ENCODE measurements around the gene LIX1.

DNA sequence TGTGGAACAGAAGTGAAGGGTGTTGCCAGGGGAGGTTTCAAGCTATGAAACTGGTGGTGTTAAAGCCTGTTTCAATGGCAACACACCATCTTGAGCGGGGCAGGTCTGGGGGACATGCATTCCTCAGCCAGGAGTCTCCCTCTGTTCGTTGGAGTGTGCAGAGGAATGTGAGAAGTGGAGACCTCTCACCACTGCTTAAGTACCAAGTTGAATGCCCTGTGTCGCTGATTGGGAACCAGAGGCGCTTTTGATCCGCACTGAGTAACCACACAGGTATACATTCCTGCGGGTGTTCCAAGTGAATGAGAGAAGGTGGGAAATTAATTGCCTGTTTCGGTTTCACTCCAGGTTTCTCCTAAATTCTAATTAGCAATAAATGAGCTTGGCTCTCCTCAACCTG is 99.4 kb downstream of the LIX1 start:
- TF ChIP-seq, protein P1, sequence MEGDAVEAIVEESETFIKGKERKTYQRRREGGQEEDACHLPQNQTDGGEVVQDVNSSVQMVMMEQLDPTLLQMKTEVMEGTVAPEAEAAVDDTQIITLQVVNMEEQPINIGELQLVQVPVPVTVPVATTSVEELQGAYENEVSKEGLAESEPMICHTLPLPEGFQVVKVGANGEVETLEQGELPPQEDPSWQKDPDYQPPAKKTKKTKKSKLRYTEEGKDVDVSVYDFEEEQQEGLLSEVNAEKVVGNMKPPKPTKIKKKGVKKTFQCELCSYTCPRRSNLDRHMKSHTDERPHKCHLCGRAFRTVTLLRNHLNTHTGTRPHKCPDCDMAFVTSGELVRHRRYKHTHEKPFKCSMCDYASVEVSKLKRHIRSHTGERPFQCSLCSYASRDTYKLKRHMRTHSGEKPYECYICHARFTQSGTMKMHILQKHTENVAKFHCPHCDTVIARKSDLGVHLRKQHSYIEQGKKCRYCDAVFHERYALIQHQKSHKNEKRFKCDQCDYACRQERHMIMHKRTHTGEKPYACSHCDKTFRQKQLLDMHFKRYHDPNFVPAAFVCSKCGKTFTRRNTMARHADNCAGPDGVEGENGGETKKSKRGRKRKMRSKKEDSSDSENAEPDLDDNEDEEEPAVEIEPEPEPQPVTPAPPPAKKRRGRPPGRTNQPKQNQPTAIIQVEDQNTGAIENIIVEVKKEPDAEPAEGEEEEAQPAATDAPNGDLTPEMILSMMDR (IDR thresholded peaks at IDR 0.05; ENCODE audit: low read length), result no peak
- no peak for TF ChIP-seq EZH2 (IDR thresholded peaks at IDR 0.05; ENCODE audit: borderline replicate concordance, low read length)

Data from OCI-LY1 (cell line).